Gastrocnemius medialis (tissue), 4 donors: ENCODE data around the gene MSI2. TPM values are rescaled to one million over a fixed set of nuclear protein-coding genes. Genes with fewer than 3 reads are reported as not detected.

Experiments
- ATAC-seq, 2 donors: fragments of 150-250 bp; one replicate each; pipeline ENCODE4 v1.9.1; 2016
- DNase-seq, 2 donors: peaks; one replicate each; pipeline ENCODE4 v3.0.0-alpha.2; 2019
- H3K27ac ChIP-seq, 4 donors: fragments of 200-600 bp; sonication (generic); 1 replicate in 1 of 4; 2 replicates in 3 of 4; pipeline ENCODE4 v1.5.1; 2016 to 2018; ENCODE audit warnings: mild to moderate bottlenecking in 2 of 4, moderate library complexity in 1 of 4
- H3K27me3 ChIP-seq, 3 donors: fragments of 200-600 bp; sonication (generic) in 2 of 3; 1 replicate in 1 of 3; 2 replicates in 2 of 3; pipeline versions ENCODE4 v1.5.1 to v1.6.0; 2016 to 2019; ENCODE audit warnings: mild to moderate bottlenecking in 1 of 3, moderate library complexity in 1 of 3
- H3K36me3 ChIP-seq, 2 donors: fragments of 200-600 bp; sonication (generic) in 1 of 2; one replicate each; pipeline ENCODE4 v1.5.1; 2017 to 2018
- H3K4me1 ChIP-seq, 2 donors: fragments of 200-600 bp; sonication (generic) in 1 of 2; one replicate each; pipeline ENCODE4 v1.5.1; 2016 to 2017; ENCODE audit warnings: mild to moderate bottlenecking in 2 of 2
- H3K4me3 ChIP-seq, 4 donors: fragments of 200-600 bp; sonication (generic) in 3 of 4; 1 replicate in 1 of 4; 2 replicates in 3 of 4; pipeline ENCODE4 v1.5.1; 2016 to 2019; ENCODE audit warnings: mild to moderate bottlenecking in 2 of 4
- H3K9me3 ChIP-seq, 3 donors: fragments of 200-600 bp; sonication (generic) in 2 of 3; 1 replicate in 1 of 3; 2 replicates in 2 of 3; pipeline ENCODE4 v1.5.1; 2016 to 2019
- POLR2A ChIP-seq, 2 donors: fragments of 450-650 bp; IDR thresholded peaks; one replicate each; pipeline ENCODE4 v1.6.1; 2017; ENCODE audit warnings: antibody characterized with exemption in 2 of 2, mild to moderate bottlenecking in 2 of 2, moderate library complexity in 2 of 2
- in situ Hi-C, 4 donors: fragments of 200-750 bp; cut with MboI; loops; one replicate each; pipeline versions ENCODE4 v1.15.0 to v1.8.0; 2017; ENCODE audit warnings: low sequenced_read_pairs in 4 of 4
- intact Hi-C: fragments of 100-400 bp; cut with DNase I; formaldehyde crosslinking; loops from one replicate; pipeline ENCODE4 v1.15.1; 2023; ENCODE audit warnings: low total_unique reads
- total RNA-seq, 4 donors: library from RNA; depleted of rRNA; stranded (reverse); fragments of >200 nt; gene quantifications; one replicate each; pipeline versions ENCODE4 v1.1.0 to v1.2.3, GENCODE V29; 2016
- TF ChIP-seq, protein P1 (sequence below), 5 experiments: fragments of 450-650 bp in 3 of 5; fragments of 200-600 bp in 2 of 5; sonication (generic) in 2 of 5; IDR thresholded peaks in 4 of 5; conservative IDR thresholded peaks in 1 of 5; 1 replicate in 4 of 5; 2 replicates in 1 of 5; pipeline ENCODE4 v1.5.1; 2016 to 2019; ENCODE audit warnings: antibody characterized with exemption in 5 of 5, mild to moderate bottlenecking in 3 of 5, moderate library complexity in 3 of 5

The MSI2 gene
- total RNA-seq, 4 donors from 2014 or later: 33.1 to 66.2 (median 48.5) TPM

DNA sequence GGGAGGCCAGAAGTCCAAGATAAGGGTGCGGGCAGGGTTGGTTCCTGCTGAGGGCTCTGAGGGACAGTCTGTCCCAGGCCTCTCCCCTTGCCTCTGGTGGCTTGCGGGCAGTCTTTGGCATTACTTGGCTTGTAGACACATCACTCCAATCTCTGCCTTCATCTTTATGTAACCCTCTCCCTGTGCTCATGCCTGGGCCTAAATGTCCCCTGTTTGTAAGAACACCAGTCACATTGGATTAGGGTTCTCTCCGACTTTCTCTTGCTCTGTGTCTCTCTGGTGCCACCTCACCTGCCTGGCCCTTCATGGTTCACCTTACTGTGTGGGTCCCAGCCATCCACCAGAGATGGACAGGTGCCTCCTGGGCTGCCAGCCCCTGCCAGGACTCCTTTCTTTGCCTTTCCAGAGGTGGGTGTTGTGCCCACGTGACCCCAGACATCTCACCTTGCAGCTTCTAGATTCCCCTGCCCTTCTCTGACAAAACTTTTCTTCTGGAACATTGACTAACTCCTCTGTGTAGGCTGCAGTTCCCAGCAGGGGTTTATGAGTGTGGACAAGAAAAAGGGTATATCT, 205.8 kb downstream of the MSI2 start:
- intact Hi-C loops: no loop called here
- in situ Hi-C loops: no loop called here
- H3K9me3 ChIP-seq: no peaks in the 10 kb centered on the region
- no peaks in the 10 kb centered on the region for H3K27me3 ChIP-seq
- ATAC-seq: peak in 1 of 2 donors; percentile 23
- no peak overlapping the region for H3K4me3 ChIP-seq
- no peaks in the 10 kb centered on the region for H3K36me3 ChIP-seq
- peak overlapping the region in 3 of 4 donors; percentile 17 to 66 (median 60) for H3K27ac ChIP-seq
- no peak for TF ChIP-seq POLR2A (IDR thresholded peaks at IDR 0.05)
- TF ChIP-seq, protein P1, sequence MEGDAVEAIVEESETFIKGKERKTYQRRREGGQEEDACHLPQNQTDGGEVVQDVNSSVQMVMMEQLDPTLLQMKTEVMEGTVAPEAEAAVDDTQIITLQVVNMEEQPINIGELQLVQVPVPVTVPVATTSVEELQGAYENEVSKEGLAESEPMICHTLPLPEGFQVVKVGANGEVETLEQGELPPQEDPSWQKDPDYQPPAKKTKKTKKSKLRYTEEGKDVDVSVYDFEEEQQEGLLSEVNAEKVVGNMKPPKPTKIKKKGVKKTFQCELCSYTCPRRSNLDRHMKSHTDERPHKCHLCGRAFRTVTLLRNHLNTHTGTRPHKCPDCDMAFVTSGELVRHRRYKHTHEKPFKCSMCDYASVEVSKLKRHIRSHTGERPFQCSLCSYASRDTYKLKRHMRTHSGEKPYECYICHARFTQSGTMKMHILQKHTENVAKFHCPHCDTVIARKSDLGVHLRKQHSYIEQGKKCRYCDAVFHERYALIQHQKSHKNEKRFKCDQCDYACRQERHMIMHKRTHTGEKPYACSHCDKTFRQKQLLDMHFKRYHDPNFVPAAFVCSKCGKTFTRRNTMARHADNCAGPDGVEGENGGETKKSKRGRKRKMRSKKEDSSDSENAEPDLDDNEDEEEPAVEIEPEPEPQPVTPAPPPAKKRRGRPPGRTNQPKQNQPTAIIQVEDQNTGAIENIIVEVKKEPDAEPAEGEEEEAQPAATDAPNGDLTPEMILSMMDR (IDR thresholded peaks at IDR 0.05 in 4 of 5, conservative IDR thresholded peaks at IDR 0.05 in 1 of 5): no peak
- DNase-seq: no peak
- peaks cover 47 to 51% of the 10 kb centered on the region in 2 donors for H3K4me1 ChIP-seq

DNA sequence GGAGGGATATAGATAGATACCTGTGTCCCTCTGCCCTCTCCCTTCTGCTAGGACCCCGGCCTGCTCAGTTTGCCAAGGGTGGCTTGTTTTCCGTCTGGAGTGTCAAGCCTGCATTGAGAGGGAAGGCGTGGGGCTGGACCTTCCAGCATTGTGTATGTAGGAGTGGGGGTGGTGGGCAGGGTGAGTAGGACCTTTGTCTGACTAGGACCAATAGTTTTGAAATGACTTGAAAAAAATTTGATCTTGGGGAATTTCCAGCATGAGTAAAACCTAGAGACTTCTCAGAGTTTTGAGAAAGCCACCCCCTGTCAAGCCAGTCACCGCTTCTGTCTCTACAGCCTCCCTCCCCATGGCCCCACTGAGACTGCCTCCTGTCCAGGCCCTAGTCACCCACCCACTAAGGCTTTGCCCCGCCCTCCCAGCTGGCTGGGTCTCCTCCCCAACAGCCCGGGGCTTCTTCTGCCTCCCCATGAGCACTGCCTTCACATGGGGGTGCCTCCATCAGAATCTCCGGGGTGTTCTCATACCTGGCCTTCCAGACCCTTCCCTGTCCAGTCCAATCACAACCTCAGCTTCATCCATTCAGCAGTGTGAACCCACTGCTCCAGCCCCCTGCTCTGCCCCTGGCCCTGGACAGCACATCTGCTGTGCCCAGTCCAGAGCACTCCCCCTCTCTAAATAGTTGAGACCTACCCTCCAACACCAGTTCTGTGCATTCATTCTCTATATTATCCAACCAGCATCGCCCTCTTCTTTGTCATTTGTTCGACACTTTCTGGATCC, 207.0 kb downstream of the MSI2 start:
- H3K4me3 ChIP-seq: no peak overlapping the region
- no peak for TF ChIP-seq POLR2A (IDR thresholded peaks at IDR 0.05)
- TF ChIP-seq, protein P1 (IDR thresholded peaks at IDR 0.05 in 4 of 5, conservative IDR thresholded peaks at IDR 0.05 in 1 of 5): no peak
- in situ Hi-C loops: no loop called here
- H3K27me3 ChIP-seq: no peaks in the 10 kb centered on the region
- intact Hi-C loops: no loop called here
- no peaks in the 10 kb centered on the region for H3K9me3 ChIP-seq
- no peaks in the 10 kb centered on the region for H3K36me3 ChIP-seq
- no peak for ATAC-seq
- H3K4me1 ChIP-seq: peaks cover 46 to 54% of the 10 kb centered on the region in 2 donors
- DNase-seq: no peak
- H3K27ac ChIP-seq: no peak overlapping the region

DNA sequence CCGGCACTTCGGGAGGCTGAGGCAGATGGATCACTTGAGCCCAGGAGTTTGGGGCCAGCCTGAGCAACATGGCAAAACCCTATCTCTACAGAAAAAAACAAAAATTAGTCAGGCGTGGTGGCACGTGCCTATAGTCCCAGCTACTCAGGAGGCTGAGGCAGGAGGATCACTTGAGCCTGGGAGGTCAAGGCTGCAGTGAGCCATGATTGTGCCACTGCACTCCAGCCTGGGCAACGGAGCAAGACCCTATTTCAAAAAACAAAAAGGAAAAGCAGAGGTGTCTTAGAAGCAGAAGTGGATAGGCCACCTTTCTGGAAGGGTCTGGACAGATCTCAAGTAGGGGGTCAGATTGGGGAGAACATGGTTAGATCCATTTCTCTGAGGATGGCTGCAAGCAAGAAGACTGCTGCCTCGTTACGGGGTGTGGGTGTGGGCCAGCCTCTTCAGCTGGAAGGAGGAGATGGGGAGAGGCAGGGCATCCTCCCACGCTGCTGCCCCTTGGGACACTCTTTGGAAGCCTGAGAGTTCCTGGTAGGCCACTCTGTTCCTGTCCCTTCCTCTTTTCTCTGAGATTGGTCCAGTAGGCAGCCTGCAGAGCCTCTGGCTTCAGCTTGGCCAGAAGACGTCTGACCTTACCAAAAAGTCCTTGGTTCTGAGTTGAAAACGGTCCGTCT, 208.0 kb downstream of the MSI2 start:
- Histone ChIP-seq H3K36me3 (no peaks in the 10 kb centered on the region), H3K27ac (no peak overlapping the region), H3K27me3 (no peaks in the 10 kb centered on the region), H3K4me1 (peaks cover 38 to 54% of the 10 kb centered on the region in 2 donors), H3K9me3 (no peaks in the 10 kb centered on the region), H3K4me3 (no peak overlapping the region)
- in situ Hi-C loops (no loop called here), intact Hi-C loops (no loop called here)
- no peak for TF ChIP-seq POLR2A (IDR thresholded peaks at IDR 0.05)
- TF ChIP-seq, protein P1 (IDR thresholded peaks at IDR 0.05 in 4 of 5, conservative IDR thresholded peaks at IDR 0.05 in 1 of 5): no peak
- ATAC-seq: no peak
- peak in 1 of 2 donors; percentile 35 for DNase-seq

DNA sequence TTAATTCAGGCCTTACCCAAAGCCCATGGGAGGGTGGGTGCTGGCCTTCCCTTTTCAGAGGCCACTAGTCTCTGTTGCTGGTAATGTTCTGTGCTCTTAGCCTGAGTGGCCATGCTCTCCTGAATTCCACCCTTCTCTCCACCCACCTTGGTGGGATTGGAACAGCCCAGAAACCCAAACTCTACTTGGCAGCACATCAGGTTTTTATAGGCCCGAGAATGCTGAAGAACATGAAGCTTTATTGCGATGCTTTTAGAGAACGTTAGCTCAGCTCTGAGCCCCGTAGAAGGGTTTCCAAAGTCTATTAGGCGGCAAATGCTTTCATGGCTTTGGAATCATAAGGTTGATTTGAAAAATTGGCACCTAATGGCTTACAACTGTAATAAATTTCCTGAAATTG, 209.3 kb downstream of the MSI2 start:
- ATAC-seq (no peak), DNase-seq (no peak)
- intact Hi-C loops (no loop called here), in situ Hi-C loops (no loop called here)
- Histone ChIP-seq H3K27ac (peak overlapping the region in 1 of 4 donors; percentile 37), H3K4me3 (no peak overlapping the region), H3K4me1 (peaks cover 31 to 45% of the 10 kb centered on the region in 2 donors), H3K27me3 (no peaks in the 10 kb centered on the region), H3K9me3 (no peaks in the 10 kb centered on the region), H3K36me3 (no peaks in the 10 kb centered on the region)
- TF ChIP-seq, protein P1 (IDR thresholded peaks at IDR 0.05 in 4 of 5, conservative IDR thresholded peaks at IDR 0.05 in 1 of 5): no peak
- TF ChIP-seq POLR2A (IDR thresholded peaks at IDR 0.05): no peak
